ENCODE measurements around the gene KCNB1.

DNA sequence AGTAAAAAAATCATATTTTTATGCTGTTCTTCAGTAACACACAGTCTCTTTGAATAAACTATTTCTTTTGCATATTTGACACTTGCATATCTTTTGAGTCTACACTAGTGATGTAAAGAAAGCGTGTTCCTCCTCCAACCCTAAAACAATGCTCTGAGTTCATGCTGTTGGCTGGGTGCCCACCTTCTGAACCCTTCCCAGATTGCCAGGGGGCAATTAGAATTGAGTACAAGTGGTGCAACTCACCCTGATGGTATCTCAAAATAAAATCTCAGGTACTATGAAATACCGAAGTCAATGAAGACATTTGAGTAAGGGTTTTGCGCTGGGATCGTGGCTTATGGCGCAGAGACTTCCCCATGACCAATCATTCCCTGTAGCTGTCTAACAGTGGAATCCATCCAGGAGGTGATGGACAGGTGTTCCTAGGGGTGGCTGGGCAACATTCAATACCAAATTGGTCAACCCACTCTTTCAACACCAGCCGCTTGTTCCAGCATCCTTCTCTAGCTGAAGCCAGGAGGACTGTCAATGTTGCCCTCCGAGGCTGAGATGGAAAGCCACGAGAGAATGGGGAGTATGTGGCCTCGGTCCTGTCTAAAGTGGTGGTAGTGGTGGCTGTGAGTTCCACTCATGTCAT, 110.3 kb downstream of the KCNB1 start:
- TF ChIP-seq, protein P1, sequence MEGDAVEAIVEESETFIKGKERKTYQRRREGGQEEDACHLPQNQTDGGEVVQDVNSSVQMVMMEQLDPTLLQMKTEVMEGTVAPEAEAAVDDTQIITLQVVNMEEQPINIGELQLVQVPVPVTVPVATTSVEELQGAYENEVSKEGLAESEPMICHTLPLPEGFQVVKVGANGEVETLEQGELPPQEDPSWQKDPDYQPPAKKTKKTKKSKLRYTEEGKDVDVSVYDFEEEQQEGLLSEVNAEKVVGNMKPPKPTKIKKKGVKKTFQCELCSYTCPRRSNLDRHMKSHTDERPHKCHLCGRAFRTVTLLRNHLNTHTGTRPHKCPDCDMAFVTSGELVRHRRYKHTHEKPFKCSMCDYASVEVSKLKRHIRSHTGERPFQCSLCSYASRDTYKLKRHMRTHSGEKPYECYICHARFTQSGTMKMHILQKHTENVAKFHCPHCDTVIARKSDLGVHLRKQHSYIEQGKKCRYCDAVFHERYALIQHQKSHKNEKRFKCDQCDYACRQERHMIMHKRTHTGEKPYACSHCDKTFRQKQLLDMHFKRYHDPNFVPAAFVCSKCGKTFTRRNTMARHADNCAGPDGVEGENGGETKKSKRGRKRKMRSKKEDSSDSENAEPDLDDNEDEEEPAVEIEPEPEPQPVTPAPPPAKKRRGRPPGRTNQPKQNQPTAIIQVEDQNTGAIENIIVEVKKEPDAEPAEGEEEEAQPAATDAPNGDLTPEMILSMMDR (IDR thresholded peaks at IDR 0.05; ENCODE audit: low read depth, low read length) = no peak
- TF ChIP-seq POLR2A (IDR thresholded peaks at IDR 0.05; ENCODE audit: extremely low read depth, insufficient read length) (no peak), MYC (IDR thresholded peaks at IDR 0.05; ENCODE audit: low read depth, low read length) (no peak)
- TF ChIP-seq, protein P2, sequence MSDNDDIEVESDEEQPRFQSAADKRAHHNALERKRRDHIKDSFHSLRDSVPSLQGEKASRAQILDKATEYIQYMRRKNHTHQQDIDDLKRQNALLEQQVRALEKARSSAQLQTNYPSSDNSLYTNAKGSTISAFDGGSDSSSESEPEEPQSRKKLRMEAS (IDR thresholded peaks at IDR 0.05; ENCODE audit: low read depth, low read length) = no peak

Measured in NB4 (cell line).